Measurements from ENCODE around the gene SYNC. TPM values are rescaled to one million over a fixed set of nuclear protein-coding genes. Genes with fewer than 3 reads are reported as not detected.
"Not testable (repeated sequence)": the region's sequence is repeated elsewhere in the genome, so short reads cannot be mapped to it uniquely, and the experiment has no call there.

The SYNC gene
- total RNA-seq, 2 experiments from 2014 or later = not detected

DNA sequence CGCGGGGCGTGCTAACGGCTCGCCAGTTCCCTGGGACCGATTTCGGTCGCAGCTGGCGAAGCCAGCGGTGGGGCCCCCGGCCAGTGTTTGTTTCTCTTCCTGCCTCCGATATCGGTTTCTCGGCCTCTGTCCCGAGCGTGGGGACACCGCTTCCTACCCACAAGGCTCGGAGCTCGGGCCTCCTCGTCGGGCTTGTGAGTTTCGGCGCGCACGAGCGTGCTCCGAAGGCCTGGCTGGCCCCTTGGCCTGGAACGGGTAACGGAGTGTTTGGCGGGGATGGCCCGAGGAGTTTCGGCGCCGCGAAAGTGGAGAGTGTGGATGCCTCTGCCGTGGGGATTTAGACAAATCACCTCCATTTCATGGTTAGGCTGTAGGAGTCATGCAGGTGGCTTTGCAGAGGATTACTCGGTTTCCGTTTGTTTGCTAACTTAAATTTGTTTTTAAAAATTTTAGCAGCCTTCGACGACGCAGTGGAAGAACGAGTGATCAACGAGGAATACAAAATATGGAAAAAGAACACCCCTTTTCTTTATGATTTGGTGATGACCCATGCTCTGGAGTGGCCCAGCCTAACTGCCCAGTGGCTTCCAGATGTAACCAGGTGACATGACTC is 51.0 kb downstream of the SYNC start:
- peaks cover 48% of the 10 kb centered on the region for H3K36me3 Mint-ChIP-seq (ENCODE audit: low read depth)

DNA sequence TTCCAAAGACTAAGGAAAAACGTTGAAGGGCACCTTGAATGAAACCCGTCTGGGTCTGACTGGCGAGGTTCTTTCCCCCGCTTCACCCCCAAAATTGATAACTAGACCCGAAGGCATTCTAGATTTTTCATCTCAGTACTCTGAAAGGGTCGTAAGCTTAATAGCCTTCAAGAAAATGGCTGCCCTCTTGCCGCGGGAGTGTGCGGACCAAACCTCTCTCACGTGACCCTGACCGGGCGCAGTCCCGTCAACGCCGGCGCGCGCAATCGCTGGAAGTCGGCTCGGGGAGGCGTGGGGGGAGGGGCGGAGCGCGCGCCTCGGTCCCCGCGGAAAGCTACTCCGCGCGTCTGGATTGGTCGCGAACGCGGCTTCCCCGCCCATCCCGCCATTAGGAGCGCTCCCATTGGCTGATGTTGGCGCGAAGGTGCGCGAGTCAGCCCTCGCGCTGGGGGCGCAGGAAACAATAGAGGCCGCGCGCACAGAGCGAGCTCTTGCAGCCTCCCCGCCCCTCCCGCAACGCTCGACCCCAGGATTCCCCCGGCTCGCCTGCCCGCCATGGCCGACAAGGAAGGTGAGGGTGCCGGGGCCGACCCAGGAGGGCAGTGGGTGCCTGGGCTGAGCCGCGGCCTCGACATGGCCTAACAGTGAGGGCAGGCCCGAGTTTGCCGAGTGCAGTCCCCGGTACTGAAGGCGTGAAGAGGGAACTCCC is 51.7 kb downstream of the SYNC start, which contains the start of gene RBBP4:
TSS of gene RBBP4 (plus strand) at position 457 of the 709 bp plus-strand sequence. CDS start at position 556, 99 bp downstream.
- H3K27ac Mint-ChIP-seq = peak within 1 kb of the TSS; percentile 99
- ATAC-seq = peak; percentile 89
- POLR2A ChIA-PET = interaction anchor here (0.5 to 1.2 kb wide), 6 partner anchors 26 to 577 kb away, joined by 3 read pairs; partner anchors contain the start of genes BSDC1 and KPNA6

More for the DNA sequence above, 51.0 kb downstream of the SYNC start:
- H3K4me1 Mint-ChIP-seq = peaks cover 52% of the 10 kb centered on the region
- intact Hi-C loops (cut with DNase I, micrococcal nuclease) = loop anchor here (1.0 to 10.0 kb wide), 9 partner anchors 112 to 699 kb away; partner anchors contain the start of genes AK2 (in 1 of the 2), AZIN2 (in 1 of the 2), HDAC1 (in 1 of the 2) and KHDRBS1 (in 1 of the 2)
- H3K9me3 Mint-ChIP-seq (ENCODE audit: low read depth) = no peaks in the 10 kb centered on the region
- ChIA-PET POLR2A (interaction anchor here (0.8 to 1.2 kb wide), 4 partner anchors 131 to 544 kb away, joined by 3 read pairs; partner anchors contain the start of genes BSDC1 and KPNA6), CTCF (interaction anchor here (0.5 to 2.1 kb wide), 4 partner anchors 9 to 131 kb away, joined by 3 to 15 read pairs (median 3); no protein-coding TSS in a partner anchor)
- no peak for ATAC-seq
- H3K27ac Mint-ChIP-seq = peak overlapping the region; percentile 99
- H3K27me3 Mint-ChIP-seq = no peaks in the 10 kb centered on the region
- no peak for DNase-seq
- peak overlapping the region; percentile 90 for H3K4me3 Mint-ChIP-seq

DNA sequence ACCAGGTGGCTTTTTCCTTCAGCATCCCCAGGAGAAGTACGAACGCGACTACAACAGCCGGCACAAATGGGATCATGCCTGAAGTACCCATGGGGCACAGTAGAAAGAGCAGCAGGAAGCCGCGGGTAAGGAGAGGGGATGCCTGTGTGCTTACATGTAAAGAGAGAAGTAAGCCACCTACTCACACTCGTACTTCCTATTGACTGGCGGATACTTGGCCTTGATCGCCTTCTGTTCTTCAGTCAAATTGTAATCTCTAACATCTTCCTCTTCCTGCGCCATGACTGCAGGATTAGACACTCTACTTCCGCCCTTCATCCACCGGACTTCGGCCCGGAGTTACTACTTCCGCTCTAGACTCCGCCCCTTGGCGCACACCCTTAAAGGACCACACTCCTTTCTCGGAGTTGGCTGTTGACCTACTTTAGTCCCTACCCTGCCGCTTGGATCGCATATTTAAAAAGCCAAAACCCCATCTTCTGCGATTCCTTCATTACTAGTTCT is 52.3 kb downstream of the SYNC start, which contains the start of gene ZBTB8OS:
TSS of gene ZBTB8OS (minus strand) at position 303 of the 504 bp plus-strand sequence. CDS start at position 282, 21 bp downstream.
- Mint-ChIP-seq H3K27me3 (no peaks in the 10 kb centered on the region), H3K27ac (peak within 1 kb of the TSS; percentile 99), H3K4me3 (peak within 1 kb of the TSS; percentile 90), H3K9me3 (ENCODE audit: low read depth) (no peaks in the 10 kb centered on the region), H3K4me1 (peaks cover 45% of the 10 kb centered on the region), H3K36me3 (ENCODE audit: low read depth) (peaks cover 42% of the 10 kb centered on the region)
- POLR2A ChIA-PET = interaction anchor here (0.5 to 1.1 kb wide), 7 partner anchors 26 to 576 kb away, joined by 3 to 4 read pairs (median 3); partner anchors contain the start of gene BSDC1
- CTCF ChIA-PET = interaction anchor here (0.8 to 2.1 kb wide), 4 partner anchors 10 to 132 kb away, joined by 3 to 15 read pairs (median 3); no protein-coding TSS in a partner anchor
- DNase-seq (peak; percentile 91), ATAC-seq (peak; percentile 80)
- intact Hi-C loops (cut with DNase I, micrococcal nuclease) = loop anchor here (1.0 to 10.0 kb wide), 13 partner anchors 27 to 1005 kb away; partner anchors contain the start of genes BSDC1 (in 1 of the 2), EIF3I (in 1 of the 2), KHDRBS1 (in 1 of the 2) and KPNA6 (in 1 of the 2)

More for the DNA sequence above, 51.7 kb downstream of the SYNC start, which contains the start of gene RBBP4:
- CTCF ChIA-PET = interaction anchor here (0.8 to 2.1 kb wide), 4 partner anchors 9 to 132 kb away, joined by 3 to 15 read pairs (median 3); no protein-coding TSS in a partner anchor
- intact Hi-C loops (cut with DNase I, micrococcal nuclease) = loop anchor here (1.0 to 10.0 kb wide), 21 partner anchors 28 to 1006 kb away; partner anchors contain the start of genes AK2 (in 1 of the 2), AZIN2 (in 1 of the 2), BSDC1 (in 1 of the 2) and EIF3I (in 1 of the 2)
- Mint-ChIP-seq H3K36me3 (ENCODE audit: low read depth) (peaks cover 46% of the 10 kb centered on the region), H3K4me1 (peaks cover 48% of the 10 kb centered on the region), H3K4me3 (peak within 1 kb of the TSS; percentile 90), H3K9me3 (ENCODE audit: low read depth) (no peaks in the 10 kb centered on the region), H3K27me3 (no peaks in the 10 kb centered on the region)
- peak; percentile 99 for DNase-seq

DNA sequence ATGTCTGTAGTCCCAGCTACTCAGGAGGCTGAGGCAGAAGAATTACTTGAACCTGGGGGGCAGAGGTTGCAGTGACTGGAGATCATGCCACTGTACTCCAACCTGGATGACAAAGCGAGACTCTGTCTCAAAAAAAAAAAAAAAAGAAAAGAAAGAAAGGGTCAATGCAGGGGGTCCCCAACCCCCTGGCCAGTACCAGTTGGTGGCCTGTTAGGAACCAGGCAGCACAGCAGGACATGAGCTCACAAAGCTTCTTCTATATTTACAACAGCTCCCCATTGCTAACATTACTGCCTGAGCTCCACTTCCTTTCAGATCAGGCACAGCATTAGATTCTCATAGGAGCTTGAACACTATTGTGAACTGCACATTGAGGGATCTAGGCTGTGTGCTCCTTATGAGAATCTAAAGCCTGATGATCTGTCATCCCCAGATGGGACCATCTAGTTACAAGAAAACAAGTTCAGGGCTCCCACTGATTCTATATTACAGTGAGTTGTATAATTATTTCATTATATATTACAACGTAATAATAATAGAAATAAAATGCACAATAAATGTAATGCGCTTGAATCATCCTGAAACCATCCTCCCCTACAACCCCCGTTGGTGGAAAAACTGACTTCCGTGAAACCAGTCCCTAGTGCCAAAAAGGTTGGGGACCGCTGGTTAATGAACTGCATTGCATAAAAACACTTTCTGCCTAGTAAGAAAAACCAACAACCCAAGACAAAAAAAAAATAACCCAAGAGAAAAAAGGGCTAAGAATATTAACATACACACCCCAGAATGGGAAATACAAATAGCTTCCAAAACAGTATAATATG is 55.0 kb downstream of the SYNC start:
- Mint-ChIP-seq H3K36me3 (ENCODE audit: low read depth) (peaks cover 24% of the 10 kb centered on the region), H3K4me1 (peaks cover 23% of the 10 kb centered on the region), H3K4me3 (peak overlapping the region; percentile 90), H3K27ac (peak overlapping the region; percentile 27), H3K9me3 (ENCODE audit: low read depth) (no peaks in the 10 kb centered on the region), H3K27me3 (no peaks in the 10 kb centered on the region)
- intact Hi-C loops (cut with DNase I, micrococcal nuclease) = no loop called here
- DNase-seq (peak; percentile 29), ATAC-seq (no peak)
- ChIA-PET CTCF (interaction anchor here (0.8 kb wide), 1 partner anchor 684 kb away, joined by 3 read pairs; no protein-coding TSS in a partner anchor), POLR2A (interaction anchor here (0.7 kb wide), 2 partner anchors 35 to 151 kb away, joined by 6 to 7 read pairs; no protein-coding TSS in a partner anchor)

DNA sequence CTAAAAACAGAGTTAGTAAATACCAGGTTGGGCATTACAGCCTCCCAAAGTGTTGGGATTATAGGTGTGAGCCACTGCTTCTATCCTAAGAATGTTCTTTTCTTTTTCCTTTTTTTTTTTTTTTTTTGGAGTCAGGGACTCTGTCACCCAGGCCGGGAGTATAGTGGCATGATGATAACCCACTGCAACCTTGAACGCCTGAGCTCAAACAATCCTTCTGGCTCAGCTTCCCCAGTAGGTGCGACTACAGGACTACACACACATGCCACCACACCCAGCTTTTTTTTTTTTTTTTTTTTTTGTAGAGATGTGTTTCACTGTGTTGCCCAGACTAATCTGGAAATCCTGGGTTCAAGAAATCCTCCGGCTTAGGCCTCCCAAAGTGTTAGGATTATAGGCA is 58.1 kb downstream of the SYNC start:
- DNase-seq (no peak), ATAC-seq (no peak)
- no peaks in the 10 kb centered on the region for H3K9me3 Mint-ChIP-seq (ENCODE audit: low read depth)
- POLR2A ChIA-PET = no interaction called here
- CTCF ChIA-PET = interaction anchor here (0.6 kb wide), 2 partner anchors 50 to 989 kb away, joined by 3 read pairs; no protein-coding TSS in a partner anchor
- H3K27me3 Mint-ChIP-seq = no peaks in the 10 kb centered on the region
- intact Hi-C loops (cut with DNase I, micrococcal nuclease) = no loop called here
- no peak overlapping the region for H3K4me3 Mint-ChIP-seq
- peaks cover 18% of the 10 kb centered on the region for H3K4me1 Mint-ChIP-seq
- H3K36me3 Mint-ChIP-seq (ENCODE audit: low read depth) = peaks cover 8% of the 10 kb centered on the region
- no peak overlapping the region for H3K27ac Mint-ChIP-seq

DNA sequence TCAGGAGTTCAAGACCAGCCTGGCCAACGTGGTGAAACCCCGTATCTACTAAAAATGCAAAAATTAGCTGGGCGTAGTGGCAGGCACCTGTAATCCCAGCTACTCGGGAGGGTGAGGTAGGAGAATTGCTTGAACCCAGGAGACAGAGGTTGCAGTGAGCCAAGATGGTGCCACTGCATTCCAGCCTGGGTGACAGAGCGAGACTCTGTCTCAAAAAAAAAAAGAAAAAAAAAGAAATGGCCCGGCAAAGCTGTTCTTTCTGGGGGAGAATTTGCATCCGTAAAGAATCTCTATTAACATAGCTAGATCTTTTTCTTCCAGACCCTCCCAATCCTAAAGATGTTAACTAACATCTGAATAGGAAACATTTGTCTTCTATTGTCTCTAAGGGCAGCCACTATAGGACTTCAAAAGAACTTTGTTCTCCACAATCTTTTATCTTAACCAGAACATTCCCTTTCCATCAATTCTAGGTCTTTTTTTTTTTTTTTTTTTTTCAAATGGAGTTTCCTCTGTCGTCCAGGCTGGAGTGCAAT is 60.2 kb downstream of the SYNC start:
- CTCF ChIA-PET; H3K27me3 Mint-ChIP-seq; intact Hi-C loops (cut with DNase I, micrococcal nuclease); H3K4me3 Mint-ChIP-seq; H3K9me3 Mint-ChIP-seq (ENCODE audit: low read depth); ATAC-seq; POLR2A ChIA-PET; DNase-seq; H3K27ac Mint-ChIP-seq; H3K4me1 Mint-ChIP-seq: not testable (repeated sequence)
- H3K36me3 Mint-ChIP-seq (ENCODE audit: low read depth) = peaks cover 11% of the 10 kb centered on the region

DNA sequence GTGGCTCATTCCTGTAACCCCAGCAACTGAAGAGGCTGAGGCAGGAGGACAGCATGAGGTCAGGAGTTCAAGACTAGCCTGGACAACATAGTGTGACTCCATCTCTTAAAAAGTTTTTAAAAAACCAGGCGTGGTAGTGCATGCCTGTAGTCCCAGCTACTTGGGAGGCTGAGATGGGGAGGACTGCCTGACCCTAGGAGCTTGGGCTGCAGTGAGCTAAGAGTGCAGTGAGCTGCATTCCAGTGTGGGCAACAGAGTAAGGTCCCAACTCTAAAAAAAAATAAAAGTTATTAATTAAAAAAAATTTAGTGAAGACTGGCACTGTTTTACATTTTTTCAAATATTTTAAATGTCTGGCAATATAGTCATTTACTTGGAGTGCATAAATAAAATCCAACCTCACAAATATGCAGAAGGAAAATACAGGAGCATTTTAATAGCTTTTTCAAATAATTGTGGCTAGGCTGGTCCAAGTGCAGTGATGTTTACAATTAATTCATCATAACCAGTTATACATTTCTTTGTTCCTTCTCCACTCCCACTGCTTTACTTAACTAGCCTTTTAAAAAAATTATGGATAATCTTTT is 63.0 kb downstream of the SYNC start:
- intact Hi-C loops (cut with DNase I, micrococcal nuclease) = no loop called here
- ATAC-seq = no peak
- ChIA-PET POLR2A (no interaction called here), CTCF (interaction anchor here (1.6 kb wide), 1 partner anchor 15 kb away, joined by 3 read pairs; no protein-coding TSS in a partner anchor)
- no peak for DNase-seq
- Mint-ChIP-seq H3K4me1 (peaks cover 4% of the 10 kb centered on the region), H3K27ac (no peak overlapping the region), H3K9me3 (ENCODE audit: low read depth) (no peaks in the 10 kb centered on the region), H3K27me3 (no peaks in the 10 kb centered on the region), H3K36me3 (ENCODE audit: low read depth) (peaks cover 11% of the 10 kb centered on the region), H3K4me3 (no peak overlapping the region)

DNA sequence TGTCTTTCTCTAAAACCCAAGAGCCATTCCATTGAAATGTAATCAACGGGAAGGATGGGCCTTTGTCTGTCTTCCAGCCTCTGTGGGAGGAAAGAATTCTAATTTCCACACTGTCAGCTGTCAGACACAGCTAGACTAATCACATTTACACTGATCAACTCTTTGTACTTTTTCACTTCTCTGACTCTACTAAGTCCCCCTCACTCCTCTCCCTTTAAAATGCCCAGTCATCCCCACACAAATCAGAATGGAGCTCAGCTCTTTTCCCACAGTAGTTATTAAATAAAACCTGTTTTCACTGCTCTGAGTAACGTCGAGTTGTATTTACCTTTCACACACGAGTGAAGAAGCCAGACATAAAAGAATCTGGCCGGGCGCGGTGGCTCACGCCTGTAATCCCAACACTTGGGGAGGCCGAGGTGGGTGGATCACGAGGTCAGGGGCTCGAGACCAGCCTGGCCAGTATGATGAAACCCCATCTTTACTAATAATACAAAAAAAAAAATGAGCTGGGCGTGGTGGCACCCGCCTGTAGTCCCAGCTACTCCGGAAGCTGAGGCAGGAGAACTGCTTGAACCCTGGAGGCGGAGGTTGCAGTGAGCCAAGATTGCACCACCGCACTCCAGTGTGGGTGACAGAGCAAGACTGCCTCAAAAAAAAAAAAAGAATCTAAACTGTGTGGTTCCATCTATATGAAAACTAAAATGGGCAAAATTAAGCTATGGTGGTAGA is 65.5 kb downstream of the SYNC start:
- Mint-ChIP-seq H3K9me3 (ENCODE audit: low read depth) (no peaks in the 10 kb centered on the region), H3K36me3 (ENCODE audit: low read depth) (peaks cover 24% of the 10 kb centered on the region), H3K4me3 (no peak overlapping the region), H3K27me3 (no peaks in the 10 kb centered on the region), H3K27ac (no peak overlapping the region), H3K4me1 (peaks cover 4% of the 10 kb centered on the region)
- ATAC-seq (no peak), DNase-seq (no peak)
- CTCF ChIA-PET = interaction anchor here (0.6 to 1.2 kb wide), 2 partner anchors 71 to 1815 kb away, joined by 3 read pairs; no protein-coding TSS in a partner anchor
- intact Hi-C loops (cut with DNase I, micrococcal nuclease) = no loop called here
- POLR2A ChIA-PET = interaction anchor here (0.6 kb wide), 2 partner anchors 55 to 458 kb away, joined by 3 to 4 read pairs; partner anchors contain the start of gene TXLNA

DNA sequence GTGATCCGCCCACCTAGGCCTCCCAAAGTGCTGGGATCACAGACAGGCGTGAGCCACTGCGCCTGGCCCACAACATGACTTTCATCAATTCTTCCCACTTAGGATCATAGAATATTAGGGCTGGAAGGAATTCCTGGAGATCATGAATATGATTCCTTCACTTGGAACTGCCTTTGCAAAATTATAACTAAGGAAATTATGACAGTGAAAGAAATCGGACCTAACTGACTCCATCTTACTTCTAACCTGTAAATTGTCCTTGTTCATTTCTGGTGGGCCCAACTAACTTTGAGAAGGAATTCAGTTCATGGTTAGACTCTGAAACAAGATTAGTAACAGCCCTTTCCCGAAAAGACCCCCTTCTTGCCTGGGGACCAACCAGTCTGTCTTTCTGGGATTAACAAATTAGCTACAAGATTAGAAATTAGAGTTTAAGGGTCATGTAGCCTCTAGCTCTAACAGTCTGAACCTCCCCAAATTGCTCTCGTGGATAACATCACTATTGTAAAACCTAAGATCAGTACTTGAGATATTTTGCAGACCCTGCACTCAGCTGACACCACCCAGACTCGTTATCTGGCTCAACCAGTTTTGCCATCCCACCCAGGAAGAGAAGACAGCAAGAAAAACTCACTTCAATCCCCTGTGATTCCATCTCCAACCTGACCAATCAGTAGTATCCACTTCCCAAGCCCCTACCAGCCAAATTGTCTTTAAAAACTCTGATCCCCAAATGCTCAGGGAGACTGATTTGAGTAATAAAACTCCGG is 66.9 kb downstream of the SYNC start:
- ATAC-seq = no peak
- Mint-ChIP-seq H3K4me1 (peaks cover 4% of the 10 kb centered on the region), H3K27me3 (no peaks in the 10 kb centered on the region), H3K36me3 (ENCODE audit: low read depth) (peaks cover 28% of the 10 kb centered on the region), H3K27ac (no peak overlapping the region), H3K4me3 (no peak overlapping the region), H3K9me3 (ENCODE audit: low read depth) (no peaks in the 10 kb centered on the region)
- ChIA-PET CTCF (no interaction called here), POLR2A (no interaction called here)
- DNase-seq = no peak
- intact Hi-C loops (cut with DNase I, micrococcal nuclease) = no loop called here

All from activated CD4-positive, alpha-beta T cell treated with anti-CD3 and anti-CD28 coated beads for 36 hours (primary cell).